HL-60 (cell line): ENCODE data around the gene HNRNPR.

Experiments used
- DNase-seq, 2 experiments: peaks; one replicate each; pipeline ENCODE4 v3.0.0-alpha.2; 2010 to 2020; ENCODE audit warnings: low read depth in 1 of 2, low spot score in 1 of 2
- H3K27ac ChIP-seq: fragments of 250-450 bp; sonication (Bioruptor Pico); replicated peaks from 2 replicates; pipeline ENCODE4 v1.5.1; 2020; ENCODE audit warnings: mild to moderate bottlenecking, moderate library complexity
- H3K27me3 ChIP-seq: fragments of 250-450 bp; sonication (Bioruptor Pico); 2 replicates; pipeline ENCODE4 v1.5.1; 2021; ENCODE audit warnings: mild to moderate bottlenecking, moderate library complexity; ENCODE audit not compliant: insufficient read depth, poor library complexity, severe bottlenecking
- H3K4me3 ChIP-seq: replicated peaks from 2 replicates; pipeline ENCODE4 v1.5.1; 2011; ENCODE audit warnings: mild to moderate bottlenecking, control low read depth, low read length; ENCODE audit not compliant: insufficient read depth
- GABPA ChIP-seq: IDR thresholded peaks from 2 replicates; pipeline ENCODE4 v1.6.1; 2012; ENCODE audit warnings: low read depth
- POLR2AphosphoS5 ChIP-seq: IDR thresholded peaks from 2 replicates; pipeline ENCODE4 v1.6.1; 2012; ENCODE audit warnings: low read depth
- SPI1 ChIP-seq: IDR thresholded peaks from 2 replicates; pipeline ENCODE4 v1.6.1; 2012; ENCODE audit warnings: low read depth, mild to moderate bottlenecking, borderline replicate concordance
- TF ChIP-seq, protein P1 (sequence below): IDR thresholded peaks from 2 replicates; pipeline ENCODE4 v1.6.1; 2012; ENCODE audit warnings: low read depth; ENCODE audit not compliant: insufficient replicate concordance
- TF ChIP-seq, protein P2 (sequence below): IDR thresholded peaks from one replicate; pipeline ENCODE4 v1.5.1; 2011; ENCODE audit warnings: low read length, control low read depth, inconsistent platforms; ENCODE audit not compliant: insufficient read depth

Gene HNRNPR

DNA sequence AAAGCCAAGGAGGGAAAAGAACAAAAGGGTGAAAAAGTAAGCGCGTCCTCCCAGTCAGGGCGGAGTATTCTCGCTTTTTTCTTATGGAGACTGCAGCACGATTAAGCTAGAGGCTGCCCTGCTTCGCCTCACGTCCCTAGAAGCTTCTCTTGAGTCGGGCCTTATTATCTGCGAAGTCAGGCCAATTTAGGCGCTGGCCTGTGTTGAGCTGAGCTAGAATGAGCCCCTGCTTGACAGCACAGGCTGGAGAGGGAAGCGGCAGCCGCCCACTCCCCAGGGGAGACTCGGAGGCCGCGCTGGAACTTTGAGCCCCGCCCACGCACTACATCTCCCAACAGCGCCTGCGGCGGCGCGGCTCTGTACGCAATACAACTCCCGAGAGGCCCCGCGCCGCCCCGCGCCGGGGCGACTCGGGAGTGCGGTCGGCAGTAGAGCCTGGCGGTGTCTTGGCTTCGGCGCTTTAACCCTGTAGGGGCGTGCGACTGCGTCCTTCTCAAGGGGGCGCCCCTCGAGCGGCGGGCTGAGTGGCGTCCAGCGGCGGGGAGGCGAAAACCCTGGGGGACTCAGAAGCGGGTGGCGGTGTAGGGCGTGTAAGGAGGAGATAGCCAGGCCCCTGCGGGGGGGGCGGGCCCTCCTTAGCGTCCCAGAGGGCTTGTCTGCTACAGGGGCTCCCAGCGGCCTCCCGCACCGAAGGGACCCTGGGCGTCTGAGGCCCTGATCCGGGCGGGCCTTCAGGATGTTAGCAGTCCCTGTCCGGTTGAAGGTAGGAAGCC, 24.7 kb upstream of the HNRNPR start:
- peak overlapping the region; percentile 81 for H3K4me3 ChIP-seq
- no peak for TF ChIP-seq SPI1
- TF ChIP-seq POLR2AphosphoS5: peak; percentile 62; the same call in 1 of the 2 replicates
- TF ChIP-seq GABPA: 0 out of 2 replicates have a peak, but pooled peaks have one; percentile 20
- DNase-seq: peak; percentile 88
- no peaks in the 10 kb centered on the region for H3K27me3 ChIP-seq
- peak overlapping the region; percentile 90 for H3K27ac ChIP-seq

DNA sequence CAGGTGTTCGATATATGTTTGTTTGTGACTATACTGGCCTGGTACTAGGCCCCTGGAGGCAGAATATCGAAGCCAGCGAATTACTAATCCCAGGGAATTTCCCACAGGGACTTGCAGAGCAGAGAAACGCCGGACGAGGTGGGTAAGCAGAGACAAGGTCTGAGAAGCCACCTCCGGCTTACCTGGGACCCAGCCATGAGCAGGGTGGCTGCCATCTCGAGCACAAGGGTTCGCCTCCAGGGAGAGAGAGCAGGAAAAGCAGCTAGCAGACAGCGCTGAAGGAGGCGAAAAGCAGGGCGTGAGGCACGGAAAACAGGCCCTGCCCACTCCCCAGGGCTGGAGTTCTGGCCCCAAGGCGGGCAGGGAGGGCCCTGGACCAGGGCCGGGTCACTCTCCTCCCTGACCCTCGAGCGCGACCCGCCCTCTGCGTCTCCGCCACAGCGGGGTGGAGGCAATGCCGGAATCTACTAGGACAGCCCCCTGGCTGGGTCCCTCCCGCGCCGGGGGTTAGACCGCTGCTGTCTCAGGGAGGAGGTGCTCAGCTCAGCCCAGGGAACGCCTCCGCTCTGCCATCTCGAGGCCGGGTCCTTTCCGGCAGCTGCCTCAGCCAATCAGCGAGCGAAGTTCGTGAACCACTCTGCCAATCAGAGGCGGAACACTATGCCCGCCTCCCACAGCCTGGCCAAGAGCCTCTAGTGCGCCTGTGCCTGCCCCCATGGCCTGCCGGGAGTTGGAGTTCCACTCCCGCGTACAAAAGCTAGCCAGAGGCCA, 23.9 kb upstream of the HNRNPR start:
- Histone ChIP-seq H3K27ac (peak overlapping the region; percentile 90), H3K27me3 (no peaks in the 10 kb centered on the region), H3K4me3 (peak overlapping the region; percentile 81)
- TF ChIP-seq, protein P1, sequence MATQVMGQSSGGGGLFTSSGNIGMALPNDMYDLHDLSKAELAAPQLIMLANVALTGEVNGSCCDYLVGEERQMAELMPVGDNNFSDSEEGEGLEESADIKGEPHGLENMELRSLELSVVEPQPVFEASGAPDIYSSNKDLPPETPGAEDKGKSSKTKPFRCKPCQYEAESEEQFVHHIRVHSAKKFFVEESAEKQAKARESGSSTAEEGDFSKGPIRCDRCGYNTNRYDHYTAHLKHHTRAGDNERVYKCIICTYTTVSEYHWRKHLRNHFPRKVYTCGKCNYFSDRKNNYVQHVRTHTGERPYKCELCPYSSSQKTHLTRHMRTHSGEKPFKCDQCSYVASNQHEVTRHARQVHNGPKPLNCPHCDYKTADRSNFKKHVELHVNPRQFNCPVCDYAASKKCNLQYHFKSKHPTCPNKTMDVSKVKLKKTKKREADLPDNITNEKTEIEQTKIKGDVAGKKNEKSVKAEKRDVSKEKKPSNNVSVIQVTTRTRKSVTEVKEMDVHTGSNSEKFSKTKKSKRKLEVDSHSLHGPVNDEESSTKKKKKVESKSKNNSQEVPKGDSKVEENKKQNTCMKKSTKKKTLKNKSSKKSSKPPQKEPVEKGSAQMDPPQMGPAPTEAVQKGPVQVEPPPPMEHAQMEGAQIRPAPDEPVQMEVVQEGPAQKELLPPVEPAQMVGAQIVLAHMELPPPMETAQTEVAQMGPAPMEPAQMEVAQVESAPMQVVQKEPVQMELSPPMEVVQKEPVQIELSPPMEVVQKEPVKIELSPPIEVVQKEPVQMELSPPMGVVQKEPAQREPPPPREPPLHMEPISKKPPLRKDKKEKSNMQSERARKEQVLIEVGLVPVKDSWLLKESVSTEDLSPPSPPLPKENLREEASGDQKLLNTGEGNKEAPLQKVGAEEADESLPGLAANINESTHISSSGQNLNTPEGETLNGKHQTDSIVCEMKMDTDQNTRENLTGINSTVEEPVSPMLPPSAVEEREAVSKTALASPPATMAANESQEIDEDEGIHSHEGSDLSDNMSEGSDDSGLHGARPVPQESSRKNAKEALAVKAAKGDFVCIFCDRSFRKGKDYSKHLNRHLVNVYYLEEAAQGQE: no peak
- TF ChIP-seq GABPA (no peak; the same call in 1 of the 2 replicates), POLR2AphosphoS5 (peak; percentile 73), SPI1 (no peak)
- TF ChIP-seq, protein P2, sequence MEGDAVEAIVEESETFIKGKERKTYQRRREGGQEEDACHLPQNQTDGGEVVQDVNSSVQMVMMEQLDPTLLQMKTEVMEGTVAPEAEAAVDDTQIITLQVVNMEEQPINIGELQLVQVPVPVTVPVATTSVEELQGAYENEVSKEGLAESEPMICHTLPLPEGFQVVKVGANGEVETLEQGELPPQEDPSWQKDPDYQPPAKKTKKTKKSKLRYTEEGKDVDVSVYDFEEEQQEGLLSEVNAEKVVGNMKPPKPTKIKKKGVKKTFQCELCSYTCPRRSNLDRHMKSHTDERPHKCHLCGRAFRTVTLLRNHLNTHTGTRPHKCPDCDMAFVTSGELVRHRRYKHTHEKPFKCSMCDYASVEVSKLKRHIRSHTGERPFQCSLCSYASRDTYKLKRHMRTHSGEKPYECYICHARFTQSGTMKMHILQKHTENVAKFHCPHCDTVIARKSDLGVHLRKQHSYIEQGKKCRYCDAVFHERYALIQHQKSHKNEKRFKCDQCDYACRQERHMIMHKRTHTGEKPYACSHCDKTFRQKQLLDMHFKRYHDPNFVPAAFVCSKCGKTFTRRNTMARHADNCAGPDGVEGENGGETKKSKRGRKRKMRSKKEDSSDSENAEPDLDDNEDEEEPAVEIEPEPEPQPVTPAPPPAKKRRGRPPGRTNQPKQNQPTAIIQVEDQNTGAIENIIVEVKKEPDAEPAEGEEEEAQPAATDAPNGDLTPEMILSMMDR: no peak
- DNase-seq: peak; percentile 98 to 99

DNA sequence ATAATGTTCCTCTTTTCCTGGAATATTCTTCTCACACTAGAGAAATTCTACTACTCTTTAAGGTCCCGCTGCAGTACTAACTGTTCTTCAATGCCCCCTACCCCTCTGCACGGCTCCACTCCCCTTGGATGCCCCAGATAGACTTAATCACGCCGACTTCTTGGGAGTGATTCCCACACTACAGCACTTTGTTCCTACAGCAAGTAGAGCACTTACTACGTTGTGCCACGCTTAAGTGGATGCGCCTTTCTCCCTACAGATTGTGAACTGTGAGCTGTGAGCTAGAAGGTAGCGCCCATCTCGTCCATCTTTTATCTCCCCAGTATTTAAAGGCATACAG, 23.3 kb upstream of the HNRNPR start:
- Histone ChIP-seq H3K27me3 (no peaks in the 10 kb centered on the region), H3K27ac (peak overlapping the region; percentile 90), H3K4me3 (peak overlapping the region; percentile 81)
- no peak for TF ChIP-seq SPI1
- TF ChIP-seq, protein P1: no peak
- TF ChIP-seq GABPA: no peak
- TF ChIP-seq POLR2AphosphoS5: no peak
- TF ChIP-seq, protein P2: no peak
- DNase-seq: no peak

DNA sequence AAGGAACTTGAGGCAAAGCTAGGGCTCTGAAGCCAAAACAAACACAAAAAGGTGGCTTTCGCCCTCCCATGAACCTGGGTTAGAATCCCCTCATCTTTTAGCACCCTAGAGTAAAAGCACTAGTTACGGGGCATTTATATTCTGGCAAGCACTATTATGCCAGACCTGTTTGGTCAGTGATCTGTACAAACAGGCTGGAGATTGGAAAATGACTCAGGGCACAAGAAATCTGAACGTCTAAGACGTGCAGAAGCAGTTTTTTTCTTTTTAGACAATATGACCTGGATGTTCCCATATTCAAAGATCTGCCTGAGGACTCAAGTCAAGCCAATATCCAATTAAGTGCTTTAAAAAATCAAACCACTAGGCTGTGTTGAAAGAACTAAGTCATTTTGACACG, 22.5 kb upstream of the HNRNPR start:
- TF ChIP-seq POLR2AphosphoS5 (no peak), SPI1 (no peak), GABPA (no peak)
- TF ChIP-seq, protein P1: no peak
- TF ChIP-seq, protein P2: no peak
- Histone ChIP-seq H3K27me3 (no peaks in the 10 kb centered on the region), H3K27ac (no peak overlapping the region), H3K4me3 (no peak overlapping the region)
- no peak for DNase-seq
